Subcutaneous adipose tissue (tissue), 4 donors: Measurements from ENCODE around the gene STYXL1. TPM values are rescaled to one million over a fixed set of nuclear protein-coding genes. Genes with fewer than 3 reads are reported as not detected.

Experiments
- total RNA-seq, 4 donors: library from RNA; depleted of rRNA; stranded (reverse); fragments of >200 nt; gene quantifications; one replicate each; pipeline ENCODE4 v1.1.0, GENCODE V29; 2016
- TF ChIP-seq, protein P1 (sequence below): fragments of 450-650 bp; IDR thresholded peaks from one replicate; pipeline ENCODE4 v1.5.1; 2016; ENCODE audit warnings: low read depth, mild to moderate bottlenecking, control low read depth, antibody characterized with exemption, moderate library complexity

Gene STYXL1
- total RNA-seq, 4 donors from 2014 or later: 14.8 to 37.1 (median 26.0) TPM

DNA sequence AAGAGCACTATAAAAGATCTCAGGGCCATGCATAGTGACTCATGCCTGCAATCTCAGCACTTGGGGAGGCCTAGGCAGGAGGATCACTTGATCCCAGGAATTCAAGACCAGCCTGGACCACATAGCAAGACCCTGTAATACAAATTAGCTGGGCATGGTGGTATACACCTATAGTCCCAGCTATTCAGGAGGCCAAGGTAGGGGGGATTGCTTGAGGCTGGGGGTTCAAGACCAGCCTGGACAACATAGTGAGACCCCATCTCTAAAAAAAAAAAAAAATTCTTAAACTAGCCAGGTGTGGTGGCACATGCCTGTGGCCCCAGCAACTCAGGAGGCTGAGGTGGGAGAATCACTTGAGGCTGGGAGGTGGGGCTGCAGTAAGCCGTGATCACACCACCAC lies 15.8 kb downstream of the STYXL1 start:
- TF ChIP-seq, protein P1, sequence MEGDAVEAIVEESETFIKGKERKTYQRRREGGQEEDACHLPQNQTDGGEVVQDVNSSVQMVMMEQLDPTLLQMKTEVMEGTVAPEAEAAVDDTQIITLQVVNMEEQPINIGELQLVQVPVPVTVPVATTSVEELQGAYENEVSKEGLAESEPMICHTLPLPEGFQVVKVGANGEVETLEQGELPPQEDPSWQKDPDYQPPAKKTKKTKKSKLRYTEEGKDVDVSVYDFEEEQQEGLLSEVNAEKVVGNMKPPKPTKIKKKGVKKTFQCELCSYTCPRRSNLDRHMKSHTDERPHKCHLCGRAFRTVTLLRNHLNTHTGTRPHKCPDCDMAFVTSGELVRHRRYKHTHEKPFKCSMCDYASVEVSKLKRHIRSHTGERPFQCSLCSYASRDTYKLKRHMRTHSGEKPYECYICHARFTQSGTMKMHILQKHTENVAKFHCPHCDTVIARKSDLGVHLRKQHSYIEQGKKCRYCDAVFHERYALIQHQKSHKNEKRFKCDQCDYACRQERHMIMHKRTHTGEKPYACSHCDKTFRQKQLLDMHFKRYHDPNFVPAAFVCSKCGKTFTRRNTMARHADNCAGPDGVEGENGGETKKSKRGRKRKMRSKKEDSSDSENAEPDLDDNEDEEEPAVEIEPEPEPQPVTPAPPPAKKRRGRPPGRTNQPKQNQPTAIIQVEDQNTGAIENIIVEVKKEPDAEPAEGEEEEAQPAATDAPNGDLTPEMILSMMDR: no peak

DNA sequence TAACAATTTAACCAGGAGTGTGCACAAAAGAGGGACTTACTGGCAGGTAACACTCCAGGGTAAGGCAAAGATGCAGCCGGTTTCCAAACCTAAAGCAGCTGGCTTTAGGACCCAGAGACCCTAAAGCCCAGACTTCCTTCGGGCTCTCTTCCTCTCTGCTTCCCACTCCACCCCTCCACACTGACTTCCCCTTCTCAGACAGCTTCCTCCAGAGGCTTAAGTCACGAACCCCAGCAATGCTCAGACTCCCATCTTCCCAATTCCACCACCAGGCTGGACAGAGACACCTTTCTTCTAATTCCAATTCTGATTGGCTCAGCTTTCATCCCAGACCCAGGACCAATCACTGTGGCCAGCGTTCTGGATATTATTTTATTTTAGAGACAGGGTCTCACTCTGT lies 24.8 kb downstream of the STYXL1 start:
- TF ChIP-seq, protein P1: no peak

DNA sequence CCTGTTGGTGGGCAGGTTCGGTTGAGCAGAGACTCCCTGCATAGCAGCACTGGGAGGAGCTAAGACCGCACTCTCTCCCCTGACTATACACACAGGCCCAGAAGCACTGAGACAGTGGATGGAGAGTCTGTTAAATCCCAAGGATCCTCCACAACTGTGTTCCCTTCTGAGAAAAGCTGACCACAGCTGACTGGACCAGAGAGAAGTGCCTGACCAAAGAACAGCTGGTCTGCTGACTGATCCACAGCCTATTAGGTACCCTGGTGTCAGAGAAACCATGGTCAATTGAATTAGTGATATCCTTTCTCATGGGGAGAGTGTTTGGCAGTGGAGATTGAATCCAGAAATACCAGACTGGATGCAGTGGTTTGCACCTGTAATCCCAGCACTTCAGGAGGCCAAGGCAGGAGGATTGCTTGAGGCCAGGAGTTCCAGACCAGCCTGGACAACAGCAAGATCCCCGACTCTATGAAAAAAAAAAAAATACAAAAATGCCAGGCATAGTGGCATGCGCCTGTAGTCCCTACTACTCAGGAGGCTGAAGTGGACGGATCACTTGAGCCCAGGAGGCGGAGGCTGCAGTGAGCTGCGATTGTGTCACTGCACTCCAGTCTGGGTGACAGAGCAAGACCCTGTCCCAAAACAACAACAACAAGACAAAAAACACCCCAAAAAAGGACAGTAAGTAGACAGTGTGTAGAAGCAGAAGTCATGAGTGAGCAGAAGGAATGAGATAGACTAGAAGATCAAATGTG lies 25.6 kb downstream of the STYXL1 start:
- TF ChIP-seq, protein P1: no peak

DNA sequence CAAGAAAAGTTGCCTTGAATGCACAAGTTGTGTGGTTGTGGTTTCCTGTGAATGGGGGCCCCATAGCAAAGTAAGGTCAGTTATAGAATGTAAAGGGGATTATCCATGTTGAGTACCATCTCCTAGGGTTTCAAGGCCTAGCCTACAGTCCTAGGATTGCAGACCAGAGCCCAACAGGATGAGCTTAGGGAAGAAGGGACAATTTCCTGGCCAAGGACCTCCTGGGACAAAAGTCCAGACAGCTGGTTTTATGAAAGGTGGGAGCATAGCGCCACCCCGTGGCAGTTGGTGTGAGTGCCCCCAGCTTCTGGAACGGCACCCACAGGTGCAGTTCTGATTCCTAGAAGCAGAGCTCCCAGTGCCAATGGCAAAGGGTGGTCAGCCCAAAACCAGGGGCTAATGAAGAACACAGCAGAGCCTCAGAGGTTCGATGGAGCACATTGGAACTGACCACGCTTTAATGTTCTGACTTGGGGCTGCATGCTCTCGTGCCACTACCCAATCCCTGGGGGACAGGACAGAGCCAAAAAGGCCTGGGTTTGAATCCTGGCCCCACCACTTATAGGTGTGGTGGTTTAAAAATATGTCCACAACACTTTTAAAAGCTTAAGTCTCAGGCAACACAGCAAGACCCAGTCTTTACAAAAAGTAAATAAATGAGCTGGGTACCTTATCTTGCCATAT lies 27.6 kb downstream of the STYXL1 start:
- TF ChIP-seq, protein P1: no peak

DNA sequence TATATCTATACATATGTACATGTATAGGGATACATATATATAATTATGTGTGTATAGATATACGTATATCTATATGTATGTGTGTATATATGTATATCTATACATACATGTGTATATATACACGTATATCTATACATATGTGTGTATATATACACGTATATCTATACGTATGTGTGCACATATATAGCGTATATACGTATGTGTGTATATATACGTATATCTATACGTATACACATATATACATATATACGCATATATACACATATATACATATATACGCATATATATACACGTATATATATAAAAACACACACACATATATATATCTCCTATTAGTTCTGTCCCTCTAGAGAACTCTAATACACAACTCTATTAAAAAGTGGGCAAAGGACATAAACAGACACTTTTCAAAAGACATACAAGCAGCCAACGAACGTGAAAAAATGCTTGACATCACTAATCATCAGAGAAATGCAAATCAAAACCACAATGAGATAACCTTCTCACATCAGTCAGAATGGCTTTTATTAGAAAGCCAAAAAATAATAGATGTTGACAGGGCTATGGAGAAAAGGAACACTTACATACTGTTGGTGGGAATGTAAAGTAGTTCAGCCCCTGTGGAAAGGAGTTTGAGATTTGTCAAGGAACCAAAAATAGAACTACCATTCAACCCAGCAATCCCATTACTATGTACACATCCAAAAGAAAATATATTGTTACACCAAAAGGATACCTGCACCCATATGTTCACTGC lies 31.4 kb downstream of the STYXL1 start:
- TF ChIP-seq, protein P1: no peak

DNA sequence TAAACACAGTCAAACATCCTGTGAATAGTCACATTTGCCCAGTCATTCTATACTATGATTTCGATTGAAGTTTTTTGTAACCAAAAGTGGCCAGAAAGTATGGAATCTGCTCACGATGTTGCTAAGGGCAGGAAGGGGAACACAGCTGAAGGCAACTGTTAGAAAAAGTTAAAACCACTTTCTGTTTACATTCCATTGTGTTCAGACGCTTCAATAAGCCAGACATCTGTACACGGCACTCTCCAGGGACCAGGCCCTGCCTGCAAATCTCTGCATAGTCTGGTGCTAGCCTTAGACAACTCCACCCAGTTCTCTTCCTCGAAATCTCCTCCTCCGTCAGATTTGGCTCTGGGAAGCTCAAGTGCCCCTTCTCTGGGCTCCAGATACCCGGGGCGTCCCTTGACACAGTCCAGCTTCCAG lies 36.3 kb downstream of the STYXL1 start:
- TF ChIP-seq, protein P1: no peak
